GM18858 (cell line): ENCODE measurements around the gene MAML1.

Source experiments
- ATAC-seq: cut with Tn5 transposase; IDR thresholded peaks from one replicate; pipeline ENCODE4 v1.9.1; 2021; ENCODE audit not compliant: unreplicated experiment

Gene MAML1

DNA sequence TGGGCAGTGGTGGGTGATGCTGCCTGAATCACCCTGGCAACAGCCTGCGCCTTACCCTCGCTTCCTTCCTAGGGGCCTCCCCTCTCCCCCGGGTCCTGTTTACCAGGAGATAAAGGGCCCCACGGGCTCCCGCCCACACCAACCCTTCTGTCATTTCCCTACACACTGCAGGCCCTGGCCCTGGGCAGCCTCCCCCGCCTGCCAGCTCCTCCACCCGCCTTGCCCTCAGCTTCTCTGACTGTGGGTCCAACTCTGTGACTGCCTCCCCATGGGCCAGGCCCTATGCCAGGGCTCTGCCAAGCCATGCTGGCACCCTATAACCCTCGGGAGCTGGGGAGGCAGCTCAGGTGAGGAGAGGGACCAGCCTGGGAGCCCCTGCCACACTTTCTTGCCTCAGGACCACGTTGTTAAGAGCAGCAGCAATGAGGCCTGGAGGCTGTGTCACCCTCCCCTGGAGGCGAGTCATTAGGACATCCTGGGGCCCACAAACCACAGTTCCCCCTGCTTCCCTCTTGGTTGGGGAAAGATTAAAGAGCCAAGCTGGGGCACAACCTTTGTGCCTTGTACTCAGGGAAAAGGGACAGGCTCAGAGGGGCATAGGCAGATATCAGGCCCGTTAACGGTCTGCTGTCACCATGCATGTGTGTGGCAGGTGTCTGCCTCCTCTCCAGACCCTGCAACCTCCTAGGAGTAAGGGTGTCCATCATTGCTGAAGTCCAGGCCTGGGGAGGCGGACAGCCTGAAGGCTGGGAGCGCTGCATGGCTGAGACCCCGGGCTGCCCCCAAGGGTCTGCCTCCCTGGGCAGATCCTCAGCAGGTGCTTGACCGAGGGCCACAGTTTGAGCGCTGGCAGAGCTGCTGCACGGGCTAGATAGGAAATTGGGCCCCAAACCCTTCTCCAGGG lies 71.3 kb downstream of the MAML1 start:
- ATAC-seq = no peak

DNA sequence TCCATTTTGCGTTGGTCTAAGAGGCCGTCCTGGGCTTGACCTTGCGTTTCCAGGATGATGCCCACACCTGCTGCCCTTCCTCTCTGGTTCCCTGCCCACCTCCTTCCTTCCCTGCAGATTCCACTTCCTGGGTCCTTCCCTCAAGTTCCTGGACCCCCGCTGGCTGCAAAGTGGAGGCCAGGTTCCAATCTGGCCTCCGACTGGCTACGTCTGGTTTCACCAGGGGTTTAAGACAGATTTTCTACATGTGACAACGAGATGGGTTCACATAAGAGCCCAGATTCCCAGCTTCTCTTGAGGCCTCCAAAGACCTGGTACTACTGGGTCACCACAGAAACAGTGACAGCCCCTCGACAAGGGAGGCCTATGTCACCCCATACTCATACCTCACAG lies 71.9 kb downstream of the MAML1 start:
- no peak for ATAC-seq

DNA sequence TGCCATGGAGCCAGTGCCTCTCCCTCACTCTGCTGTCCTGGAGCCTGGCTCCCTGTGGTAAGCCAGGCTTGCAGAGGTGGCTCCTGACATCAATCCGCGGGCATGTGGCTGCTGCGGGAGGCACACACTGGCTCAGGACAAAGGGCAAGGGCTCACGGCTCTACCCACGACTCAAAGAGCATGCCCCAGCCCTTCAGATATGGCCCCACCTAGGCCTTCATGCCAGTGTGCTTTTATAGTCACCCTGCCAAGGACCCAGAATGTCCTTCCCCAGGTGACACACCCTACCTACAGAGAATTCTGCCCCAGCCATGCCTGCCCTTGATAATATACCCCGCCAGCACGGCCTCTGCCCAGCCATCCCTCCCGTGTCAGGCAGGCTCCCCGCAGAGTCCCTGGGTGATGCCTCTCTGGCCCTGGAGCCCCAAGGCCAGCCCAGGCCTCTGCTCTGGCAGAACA lies 72.5 kb downstream of the MAML1 start:
- ATAC-seq = no peak

DNA sequence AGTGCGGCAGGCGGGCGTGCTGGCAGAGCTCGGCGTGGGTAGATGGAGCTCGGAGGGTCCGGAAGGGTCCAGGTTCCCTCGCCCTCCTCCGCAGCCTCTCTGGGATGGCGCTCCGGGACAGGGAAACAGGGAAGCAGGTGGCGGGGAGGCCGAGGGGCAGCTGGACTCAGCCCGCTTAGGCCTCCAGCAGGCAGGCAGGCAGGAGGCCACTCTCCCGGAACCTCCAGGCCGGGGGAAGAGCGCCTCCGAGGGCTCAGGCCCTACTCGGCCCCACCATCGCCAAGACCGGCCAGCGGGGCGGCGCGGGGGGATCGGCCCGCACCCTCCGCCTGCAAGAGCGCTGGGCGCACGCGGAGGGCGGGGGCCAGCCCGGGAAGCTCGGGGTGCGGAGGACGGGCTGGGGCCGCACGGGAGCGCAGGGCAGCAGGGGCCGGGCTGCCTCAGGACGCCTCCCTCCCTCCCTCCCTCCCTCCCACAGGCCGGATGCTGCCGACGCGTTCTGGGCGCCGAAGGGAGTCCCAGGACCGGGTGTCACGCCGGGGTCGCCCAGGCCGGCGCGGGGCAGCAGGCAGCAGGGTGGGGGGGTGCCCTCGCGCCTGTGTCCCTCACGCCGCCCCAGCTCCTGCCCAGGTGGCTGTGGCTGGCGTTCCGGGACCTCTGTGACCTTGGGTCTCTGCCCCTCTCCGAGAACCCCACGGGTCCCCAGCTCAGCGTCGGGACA lies 73.1 kb downstream of the MAML1 start:
- no peak for ATAC-seq

DNA sequence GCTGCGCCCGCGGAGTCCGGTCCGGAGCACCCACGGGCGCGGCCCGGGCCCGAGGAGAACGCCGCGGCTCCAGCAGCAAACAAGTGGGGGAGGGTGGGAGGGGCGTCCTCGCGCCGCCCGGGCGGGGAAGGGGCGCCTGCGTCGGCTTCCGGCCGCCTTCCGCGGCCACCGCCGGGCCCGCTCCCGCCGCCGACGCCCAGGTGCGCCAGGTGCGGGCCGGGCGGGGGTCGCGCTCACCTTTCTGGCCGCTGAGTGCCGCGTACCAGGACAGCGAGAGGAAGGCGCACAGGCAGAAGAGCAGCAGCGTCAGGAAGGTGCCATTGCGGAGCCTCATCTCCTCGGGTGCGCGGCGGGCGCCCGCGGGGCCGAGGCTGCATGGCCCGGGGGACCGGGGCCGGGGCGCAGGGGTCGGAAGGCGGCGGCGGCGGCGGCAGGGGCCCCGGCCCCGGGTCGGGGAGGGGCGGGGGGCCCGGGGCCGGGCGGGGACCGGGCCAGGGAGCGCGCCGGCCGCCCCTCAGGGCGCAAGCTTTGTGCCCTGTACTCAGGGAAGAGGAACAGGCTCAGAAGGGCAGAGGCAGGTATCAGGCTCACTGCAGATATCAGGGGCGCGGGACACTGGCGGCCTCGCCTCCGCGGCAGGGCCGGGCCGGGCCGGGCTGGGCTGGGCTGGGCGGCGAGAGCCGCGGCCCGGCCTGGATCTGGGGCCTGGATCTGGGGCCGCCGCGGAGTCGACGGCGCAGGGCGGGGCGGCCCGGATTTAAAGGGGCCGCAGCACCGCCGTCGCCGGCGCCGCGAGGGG lies 73.8 kb downstream of the MAML1 start, which contains the start of gene MGAT4B:
TSS of gene MGAT4B (minus strand) at position 617 of the 799 bp plus-strand sequence. CDS start at position 334, 283 bp downstream.
- ATAC-seq = no peak

DNA sequence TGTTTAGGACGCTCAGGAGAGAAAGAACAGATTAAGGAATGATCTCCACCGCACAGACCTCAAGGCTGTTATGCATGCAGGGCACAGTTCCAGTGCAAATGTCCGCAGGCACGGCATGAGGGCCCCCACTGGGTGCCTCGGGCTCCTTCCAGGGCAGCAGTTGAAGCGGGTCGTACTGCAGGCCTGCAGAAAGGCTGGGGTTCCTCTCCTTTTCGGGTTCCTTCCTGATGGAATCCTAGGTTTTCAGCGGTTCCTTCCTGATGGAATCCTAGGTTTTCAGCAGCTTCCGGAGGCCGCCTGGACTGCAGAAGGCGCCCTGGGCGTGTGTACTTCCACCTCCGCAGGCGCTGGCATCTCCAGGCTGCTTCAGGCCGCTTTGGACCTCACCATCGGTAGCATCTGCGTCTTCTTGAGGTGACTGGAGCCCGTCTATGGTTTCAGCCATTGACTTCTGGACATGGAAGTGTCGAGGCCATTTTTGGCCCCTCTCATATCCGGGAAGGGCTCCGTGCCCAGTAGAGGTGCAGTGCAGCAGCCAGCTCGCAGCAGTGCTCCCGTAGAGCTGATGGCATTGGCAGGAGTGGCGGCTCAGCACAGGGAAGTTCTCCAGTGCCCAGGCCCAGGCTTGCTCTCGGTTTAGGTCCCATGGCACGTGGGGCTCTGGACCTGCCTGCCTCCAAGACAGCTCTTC lies 79.7 kb downstream of the MAML1 start:
- no peak for ATAC-seq

DNA sequence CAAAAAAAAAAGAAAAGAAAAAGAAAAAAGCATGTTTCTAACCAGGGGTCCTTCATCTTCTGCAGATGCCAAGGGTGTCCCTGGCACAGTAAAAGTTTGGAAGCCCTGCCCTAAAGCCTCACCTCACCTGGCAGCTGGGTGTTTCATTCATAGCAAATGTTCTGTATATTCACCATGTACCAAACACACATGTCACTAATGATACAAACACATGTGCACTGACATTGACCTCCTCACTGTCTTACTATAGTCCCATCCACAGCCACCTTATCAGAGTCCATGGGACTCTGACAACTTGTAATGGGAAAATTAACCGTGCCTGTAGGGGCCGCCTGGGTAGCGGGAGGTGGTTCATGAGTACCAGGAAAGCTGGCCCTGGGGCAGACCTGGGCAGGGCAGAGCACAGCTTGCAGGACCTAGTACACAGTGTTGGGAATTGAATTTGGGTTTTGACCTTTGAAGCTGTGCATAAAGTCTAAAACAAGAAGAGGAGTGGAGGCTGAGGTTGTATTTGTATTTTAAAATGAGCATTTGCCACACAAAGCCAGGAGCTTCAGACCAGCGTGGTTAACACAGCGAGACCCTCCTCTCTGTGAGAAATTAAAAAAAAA lies 80.5 kb downstream of the MAML1 start:
- no peak for ATAC-seq

DNA sequence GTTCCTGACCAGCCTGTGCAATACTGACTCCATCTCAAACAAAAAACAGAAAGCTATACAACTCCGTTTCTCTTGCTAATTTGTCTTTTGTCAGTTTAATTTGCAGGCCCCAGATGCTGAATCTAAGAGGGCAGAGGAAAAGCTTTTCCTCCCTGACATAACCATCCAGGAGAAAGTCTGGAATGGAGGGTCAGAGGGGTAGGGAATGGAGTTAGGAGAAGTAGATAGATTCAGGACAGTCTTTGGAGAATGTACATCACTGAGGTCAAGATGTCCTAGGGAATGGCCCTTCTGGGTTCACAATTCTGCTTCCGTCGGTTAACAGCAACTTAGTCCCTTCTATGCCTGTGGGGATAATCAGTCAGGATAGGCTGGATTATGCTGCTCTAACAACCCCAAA lies 81.5 kb downstream of the MAML1 start:
- ATAC-seq = no peak

DNA sequence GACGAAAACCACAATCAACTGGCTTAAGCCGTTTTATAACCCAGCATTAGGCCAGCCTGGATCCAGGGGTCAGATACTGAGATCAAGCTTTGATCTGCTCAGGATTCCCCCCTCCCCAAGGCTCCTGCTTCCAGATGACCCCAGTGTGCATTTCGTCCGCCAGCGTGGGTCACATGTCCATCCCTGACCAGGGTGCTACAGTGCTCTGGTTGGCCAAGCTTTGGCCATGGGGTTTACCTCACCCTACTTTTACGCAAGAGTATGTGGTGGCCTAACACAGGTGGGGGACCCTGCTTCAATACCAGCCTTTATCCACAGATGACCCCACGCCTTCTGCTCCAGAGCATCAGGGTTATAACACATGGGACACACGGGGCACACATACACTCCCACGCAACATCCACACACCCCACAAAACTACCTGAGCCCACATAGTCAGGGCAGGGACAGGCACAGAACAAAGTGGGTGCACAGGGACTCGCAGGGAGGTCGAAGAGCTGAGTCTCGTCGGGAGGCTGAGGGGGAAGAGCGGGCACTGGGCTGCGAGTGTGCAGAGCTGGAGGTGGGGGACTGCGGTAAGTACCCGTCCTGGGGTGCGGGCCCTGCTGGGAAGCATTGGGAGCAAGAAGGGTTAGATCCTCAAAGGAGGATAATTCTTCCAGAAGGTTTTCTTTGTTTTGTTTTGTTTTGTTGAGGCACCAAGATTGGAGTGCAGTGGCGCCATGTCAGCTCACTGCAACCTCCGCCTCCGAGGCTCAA lies 83.0 kb downstream of the MAML1 start:
- ATAC-seq = no peak

DNA sequence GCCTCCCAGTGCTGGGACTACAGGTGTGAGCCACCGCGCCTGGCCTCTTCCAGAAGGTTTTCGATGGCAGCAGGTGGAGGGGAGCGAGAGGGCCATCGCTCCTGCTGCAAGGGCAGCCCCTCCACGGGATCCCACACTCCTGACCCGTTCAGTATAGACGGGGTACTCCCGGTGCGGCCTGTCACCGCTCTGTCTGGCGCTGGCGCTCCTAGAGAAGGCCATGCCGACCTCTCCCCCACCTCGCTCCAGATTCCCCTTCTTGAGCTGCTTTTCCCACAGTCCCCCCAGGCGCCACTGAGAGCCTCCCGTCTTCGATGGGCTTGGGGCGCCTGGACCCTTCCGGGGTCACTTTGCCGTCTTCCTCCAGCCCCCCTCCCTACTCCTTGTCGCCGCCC lies 83.8 kb downstream of the MAML1 start:
- no peak for ATAC-seq

DNA sequence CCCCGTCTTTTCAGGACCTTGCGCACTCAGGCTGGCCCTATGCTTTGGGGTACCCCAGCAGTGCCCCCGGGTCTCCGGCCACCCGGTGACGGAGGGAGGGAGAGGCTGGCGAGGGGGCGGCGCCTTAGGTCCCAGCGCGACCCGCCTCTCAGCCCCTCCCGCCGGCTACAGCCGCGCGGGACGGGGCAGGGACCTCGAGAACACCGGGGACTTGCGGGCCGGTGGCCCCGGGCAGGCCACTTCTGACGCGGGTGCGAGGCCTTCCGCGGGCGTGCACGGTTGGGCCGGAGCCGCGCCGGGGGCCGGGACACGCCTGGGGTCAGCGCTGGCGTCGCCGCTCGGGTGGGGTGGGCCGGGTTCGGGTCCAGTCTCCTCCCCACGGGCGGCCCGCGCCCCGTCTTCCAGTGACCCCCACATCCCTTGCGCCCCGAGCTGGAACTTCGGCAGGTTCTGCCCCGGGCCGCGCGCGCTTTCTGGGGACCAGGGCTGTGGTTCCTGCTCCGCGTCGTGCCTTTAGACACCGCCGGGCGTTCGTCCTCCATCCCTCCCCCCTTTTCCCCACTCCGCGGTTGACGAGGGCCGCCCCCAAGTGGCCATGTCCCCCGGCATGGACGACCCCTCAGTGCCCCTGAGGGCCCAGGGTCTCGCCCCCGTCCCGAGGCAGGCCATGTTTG lies 84.3 kb downstream of the MAML1 start:
- ATAC-seq = no peak

DNA sequence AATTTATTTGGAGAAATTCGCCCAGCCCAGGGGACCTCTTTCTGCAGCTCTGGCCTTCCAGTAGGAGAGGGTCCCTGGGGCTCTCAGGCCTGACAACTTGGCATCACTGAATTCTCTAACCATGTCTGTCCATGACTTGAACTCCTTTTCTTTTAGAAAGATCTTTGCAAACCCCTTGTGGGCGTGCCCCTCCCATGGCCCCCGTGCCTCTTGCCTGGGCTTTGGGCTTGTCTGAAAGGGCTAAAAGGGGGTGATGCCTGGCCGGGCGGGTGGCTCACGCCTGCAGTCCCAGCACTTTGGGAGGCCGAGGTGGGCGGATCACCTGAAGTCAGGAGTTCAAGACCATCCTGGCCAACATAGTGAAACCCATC lies 84.8 kb downstream of the MAML1 start:
- ATAC-seq = no peak

DNA sequence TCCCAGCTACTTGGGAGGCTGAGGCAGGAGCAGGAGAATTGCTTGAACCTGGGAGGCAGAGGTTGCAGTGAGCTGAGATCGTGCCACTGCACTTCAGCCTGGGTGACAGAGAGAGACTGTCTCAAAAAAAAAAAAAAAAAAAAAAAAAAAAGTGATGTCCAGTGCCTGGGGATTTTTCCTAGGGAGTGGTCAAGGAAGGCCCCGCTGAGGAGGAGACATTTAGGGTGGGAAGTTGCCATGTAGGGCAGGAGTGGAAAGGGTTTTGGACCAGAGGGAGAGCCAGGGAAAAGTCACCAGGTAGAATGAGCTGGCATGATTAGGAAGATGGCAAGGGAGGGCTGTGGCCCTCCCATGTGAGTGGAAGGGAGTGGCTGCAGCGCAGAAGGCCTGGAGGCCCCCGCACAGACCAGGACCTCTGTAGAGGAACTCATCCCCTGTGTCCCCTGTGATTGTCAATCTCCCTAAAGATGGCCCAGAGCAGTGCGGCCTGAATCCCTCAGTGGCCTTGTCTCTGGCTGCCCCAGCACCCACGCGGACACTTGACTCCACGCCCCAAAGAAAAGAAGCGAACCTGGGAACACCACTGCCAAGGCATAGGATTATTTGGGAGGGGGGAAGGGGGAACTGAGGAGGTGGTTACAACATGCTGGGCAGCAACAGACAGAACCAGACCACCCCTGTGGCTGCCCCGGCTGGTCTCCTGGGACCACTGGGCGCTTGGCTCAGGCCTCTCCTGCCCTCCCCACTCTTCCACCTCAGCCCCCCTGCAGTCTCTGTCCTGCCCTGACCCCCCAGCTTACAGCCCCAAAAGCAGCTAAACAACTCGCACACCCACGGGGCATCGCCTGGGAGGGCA lies 85.5 kb downstream of the MAML1 start:
- no peak for ATAC-seq

DNA sequence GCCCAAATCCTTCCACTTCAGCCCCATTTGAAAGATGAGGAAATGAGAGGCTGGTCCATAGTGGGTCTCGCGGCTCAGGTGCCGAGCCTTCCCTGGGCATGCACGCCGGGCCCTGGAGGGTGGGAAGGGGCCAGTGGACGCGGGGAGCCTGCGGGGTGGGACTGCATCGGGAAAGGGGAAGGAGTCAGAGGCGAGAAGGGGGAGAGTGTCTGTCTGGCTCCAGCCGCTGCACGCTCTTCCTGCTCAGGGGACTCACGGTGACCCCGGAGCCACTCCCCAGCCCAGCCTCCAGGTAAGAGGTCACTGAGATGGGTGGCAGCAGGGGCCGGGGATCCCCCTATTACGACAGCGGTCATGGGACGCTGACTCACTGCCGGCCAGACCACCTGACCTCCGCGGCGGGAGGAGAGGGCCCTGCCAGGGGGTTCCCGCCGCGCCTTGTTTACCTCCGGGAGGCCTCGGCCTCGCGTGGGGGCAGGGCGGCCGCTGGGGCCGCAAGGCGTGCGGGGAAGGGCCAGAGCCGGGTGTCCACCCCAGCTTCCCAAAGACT lies 86.2 kb downstream of the MAML1 start:
- ATAC-seq = peak; percentile 55

DNA sequence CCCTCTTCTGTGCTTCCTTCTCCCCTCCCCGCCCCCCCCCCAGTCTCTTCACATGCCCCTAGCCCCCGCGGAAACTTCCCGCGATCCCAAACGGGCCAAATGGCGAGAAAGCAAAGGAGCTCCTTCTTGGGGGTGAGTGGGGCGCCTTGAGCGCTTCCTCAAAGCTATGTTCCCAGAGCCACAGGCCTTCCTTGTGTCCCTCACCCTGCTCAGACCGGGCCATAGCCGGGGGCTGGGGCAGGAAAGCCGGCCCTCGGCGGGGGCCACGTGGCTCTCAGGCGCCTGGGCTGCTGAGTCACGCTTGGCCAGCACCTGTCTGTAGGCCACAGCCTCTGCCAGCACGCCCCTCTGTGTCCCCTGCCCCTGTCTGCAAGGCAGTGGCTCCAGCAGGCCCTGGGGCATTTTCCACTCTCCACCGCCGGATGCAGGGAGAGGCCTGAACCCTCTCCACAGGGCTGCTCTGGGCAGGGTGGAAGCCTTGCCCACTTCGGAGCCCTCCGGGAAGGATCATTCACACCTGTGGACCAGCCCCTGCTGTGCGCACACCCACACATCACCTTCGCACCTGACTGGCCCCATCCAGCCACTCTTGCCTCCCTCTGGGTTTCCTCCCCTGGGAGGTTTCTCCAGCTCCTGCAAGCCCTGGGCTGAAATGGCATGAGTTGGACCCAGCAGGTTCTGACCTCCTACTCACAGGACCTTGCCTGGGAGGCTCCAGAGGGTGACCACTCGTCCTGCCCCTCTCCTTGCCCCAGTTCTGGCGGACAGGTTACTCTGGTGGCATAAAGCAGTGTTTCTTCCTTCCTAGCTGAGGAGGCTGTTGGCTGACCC lies 86.9 kb downstream of the MAML1 start:
- no peak for ATAC-seq

DNA sequence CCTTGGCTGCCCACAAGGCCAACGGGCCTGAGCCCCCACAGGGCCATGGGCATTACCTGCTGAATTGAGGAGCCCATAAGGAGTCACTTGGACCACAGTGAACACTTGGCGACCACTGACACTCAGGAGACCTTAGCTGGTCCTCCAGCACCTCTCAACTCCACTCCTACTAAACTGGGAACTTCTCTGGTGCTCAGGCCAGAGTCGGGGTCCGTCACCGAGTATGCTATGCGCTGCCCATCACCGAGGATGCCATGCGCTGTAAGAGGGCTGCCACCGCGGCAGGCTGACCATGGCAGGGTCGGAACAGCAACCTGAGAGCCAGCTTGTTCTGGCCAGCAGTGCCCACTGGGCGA lies 87.5 kb downstream of the MAML1 start:
- ATAC-seq = no peak
